VCaP (cell line): ENCODE results near the gene NME7.

Source experiments
- H3K27ac ChIP-seq: fragments of 450-650 bp; 2 replicates; pipeline ENCODE4 v1.5.1; 2017
- CTCF ChIP-seq: fragments of 450-650 bp; conservative IDR thresholded peaks from 2 replicates; pipeline ENCODE4 v1.5.1; 2017; ENCODE audit warnings: mild to moderate bottlenecking, moderate library complexity

The NME7 gene

DNA sequence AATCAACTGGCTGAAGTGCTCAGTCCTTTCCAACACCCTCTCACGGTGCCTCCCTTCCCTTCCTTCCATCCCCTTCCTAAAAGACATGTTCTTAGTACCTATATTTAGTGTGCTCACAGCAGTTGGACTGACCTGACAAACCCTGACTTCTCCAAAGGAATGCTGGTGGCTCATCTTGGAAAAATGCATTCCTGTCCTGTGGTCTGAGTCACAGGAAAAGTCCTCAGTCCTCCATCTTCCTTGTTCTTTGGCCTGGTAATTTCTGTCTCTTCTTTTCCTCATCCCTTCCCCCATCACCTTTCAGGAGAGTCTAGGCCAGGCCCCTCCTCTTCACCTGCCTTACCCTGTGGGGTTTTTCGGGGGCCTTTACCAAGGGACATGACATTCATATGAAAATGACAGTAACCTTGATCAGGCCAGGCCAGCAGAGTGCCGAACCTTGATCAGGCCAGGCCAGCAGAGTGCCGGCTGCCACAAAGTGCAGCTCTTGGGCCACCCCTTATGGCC is 253.9 kb downstream of the NME7 start:
- no peak overlapping the region for H3K27ac ChIP-seq
- no peak for TF ChIP-seq CTCF

- TF ChIP-seq CTCF: no peak
- H3K27ac ChIP-seq: no peak overlapping the region
Measured at GRCh38 chr1:169112241-169112640, 255.4 kb downstream of the NME7 start.

- TF ChIP-seq CTCF: no peak
- no peak overlapping the region for H3K27ac ChIP-seq
Measured at GRCh38 chr1:169111472-169111871, 256.1 kb downstream of the NME7 start.

DNA sequence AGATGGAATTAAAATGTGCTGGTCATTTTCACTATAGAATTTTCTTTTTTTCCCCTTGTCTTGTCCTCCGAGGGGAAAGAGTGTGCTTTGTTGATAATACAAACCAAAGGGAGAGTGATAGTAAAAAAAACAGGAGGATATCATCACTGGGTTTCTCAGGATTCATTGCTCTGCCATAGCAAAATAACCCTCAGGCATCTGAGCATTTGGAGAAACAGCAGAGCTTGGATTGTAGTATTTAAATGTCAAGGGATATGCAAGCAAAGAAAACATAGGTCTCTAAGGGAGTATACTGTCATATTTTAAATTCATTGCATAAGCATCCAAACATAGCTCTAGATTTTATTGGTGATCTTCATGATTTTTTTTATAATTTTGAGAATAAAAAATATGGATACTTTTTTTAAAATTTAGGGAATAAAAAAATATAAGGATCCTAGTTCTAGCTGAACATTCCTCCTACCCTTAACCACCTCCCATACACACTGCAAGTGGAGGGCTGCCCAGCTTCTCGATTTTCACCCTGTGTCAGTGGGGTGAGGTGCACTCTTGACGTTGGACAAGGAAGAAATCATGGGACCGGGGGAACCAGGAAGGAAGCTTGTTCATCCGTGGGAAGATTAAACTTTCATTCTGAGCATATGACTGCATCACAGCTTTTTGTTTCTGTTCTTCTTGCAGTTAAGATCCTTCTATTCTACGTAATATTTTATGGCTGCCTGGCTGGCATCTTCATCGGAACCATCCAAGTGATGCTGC is 256.7 kb downstream of the NME7 start:
- H3K27ac ChIP-seq: no peak overlapping the region
- TF ChIP-seq CTCF: no peak

GRCh38 chr1:169110236-169110635 is 257.4 kb downstream of the NME7 start:
- peak overlapping the region; percentile 56 for H3K27ac ChIP-seq
- no peak for TF ChIP-seq CTCF

GRCh38 chr1:169109561-169110134 is 257.9 kb downstream of the NME7 start:
- no peak for TF ChIP-seq CTCF
- peak overlapping the region; percentile 56 for H3K27ac ChIP-seq

GRCh38 chr1:169108863-169109560 is 258.6 kb downstream of the NME7 start:
- H3K27ac ChIP-seq: peak overlapping the region; percentile 56
- peak; percentile 77 for TF ChIP-seq CTCF
